H9 (cell line): ENCODE data around the gene KLHL22. TPM values are rescaled to one million over a fixed set of nuclear protein-coding genes. Genes with fewer than 3 reads are reported as not detected.
"Not testable (repeated sequence)": the region's sequence is repeated elsewhere in the genome, so short reads cannot be mapped to it uniquely, and the experiment has no call there.

Experiments used
- DNase-seq: peaks from one replicate; pipeline ENCODE4 v3.0.0-alpha.2; 2017
- H2AFZ ChIP-seq: one replicate; pipeline ENCODE4 v1.6.1; 2013; ENCODE audit warnings: mild to moderate bottlenecking, low read length, control low read depth, moderate library complexity
- H2AK5ac ChIP-seq: 2 replicates; pipeline ENCODE4 v1.6.1; 2013; ENCODE audit warnings: low read length, control low read depth, mixed read lengths; ENCODE audit not compliant: insufficient read length
- H2BK120ac ChIP-seq: one replicate; pipeline ENCODE4 v1.6.1; 2013; ENCODE audit warnings: low read depth, mild to moderate bottlenecking, low read length, control low read depth, inconsistent platforms; ENCODE audit not compliant: poor library complexity, severe bottlenecking
- H2BK12ac ChIP-seq: 2 replicates; pipeline ENCODE4 v1.6.1; 2013; ENCODE audit warnings: low read length, control low read depth, mixed read lengths, low read depth; ENCODE audit not compliant: insufficient read length
- H2BK15ac ChIP-seq: 2 replicates; pipeline ENCODE4 v1.6.1; 2013; ENCODE audit warnings: low read depth, low read length, control low read depth
- H2BK20ac ChIP-seq: one replicate; pipeline ENCODE4 v1.6.1; 2013; ENCODE audit warnings: low read depth, mild to moderate bottlenecking, low read length, control low read depth, inconsistent platforms; ENCODE audit not compliant: poor library complexity, severe bottlenecking
- H2BK5ac ChIP-seq: 2 replicates; pipeline ENCODE4 v1.6.1; 2013; ENCODE audit warnings: low read length, control low read depth, mixed read lengths; ENCODE audit not compliant: insufficient read length
- H3K14ac ChIP-seq: 2 replicates; pipeline ENCODE4 v1.6.1; 2013; ENCODE audit warnings: low read length, control low read depth; ENCODE audit not compliant: insufficient read depth
- H3K18ac ChIP-seq: 2 replicates; pipeline ENCODE4 v1.6.1; 2013; ENCODE audit warnings: low read depth, mild to moderate bottlenecking, mixed read lengths, low read length, control low read depth; ENCODE audit not compliant: insufficient read length
- H3K23ac ChIP-seq: 2 replicates; pipeline ENCODE4 v1.6.1; 2013; ENCODE audit warnings: low read length, control low read depth, mixed read lengths, low read depth; ENCODE audit not compliant: insufficient read length
- H3K23me2 ChIP-seq: 2 replicates; pipeline ENCODE4 v1.6.1; 2013; ENCODE audit warnings: low read depth, mild to moderate bottlenecking, mixed read lengths, low read length, control low read depth; ENCODE audit not compliant: insufficient read length, poor library complexity, severe bottlenecking
- H3K27ac ChIP-seq: 2 replicates; pipeline ENCODE4 v1.5.1; 2013; ENCODE audit warnings: low read length, control low read depth, mixed read lengths, low read depth; ENCODE audit not compliant: insufficient read length
- H3K27me3 ChIP-seq: 2 replicates; pipeline ENCODE4 v1.6.1; 2013; ENCODE audit warnings: low read length, control low read depth, inconsistent platforms; ENCODE audit not compliant: insufficient read depth
- H3K4ac ChIP-seq: 2 replicates; pipeline ENCODE4 v1.6.1; 2013; ENCODE audit warnings: low read depth, mild to moderate bottlenecking, control low read depth, inconsistent platforms, low read length, moderate library complexity
- H3K4me1 ChIP-seq: 2 replicates; pipeline ENCODE4 v1.6.1; 2013; ENCODE audit warnings: low read length, control low read depth, inconsistent platforms; ENCODE audit not compliant: insufficient read depth
- H3K4me2 ChIP-seq: 2 replicates; pipeline ENCODE4 v1.6.1; 2013; ENCODE audit warnings: low read length, control low read depth, mixed read lengths; ENCODE audit not compliant: insufficient read length, insufficient read depth
- H3K56ac ChIP-seq: 2 replicates; pipeline ENCODE4 v1.6.1; 2013; ENCODE audit warnings: low read depth, mild to moderate bottlenecking, mixed read lengths, low read length, control low read depth; ENCODE audit not compliant: insufficient read length
- H3K79me1 ChIP-seq: 2 replicates; pipeline ENCODE4 v1.6.1; 2013; ENCODE audit warnings: low read depth, mild to moderate bottlenecking, moderate library complexity, low read length, control low read depth, inconsistent platforms; ENCODE audit not compliant: insufficient read depth, poor library complexity, severe bottlenecking
- H3K79me2 ChIP-seq: 2 replicates; pipeline ENCODE4 v1.6.1; 2013; ENCODE audit warnings: low read length, control low read depth, inconsistent platforms; ENCODE audit not compliant: insufficient read depth
- H3K9ac ChIP-seq: 2 replicates; pipeline ENCODE4 v1.6.1; 2013; ENCODE audit warnings: low read length, control low read depth, mixed read lengths; ENCODE audit not compliant: insufficient read length; ENCODE audit errors: extremely low read depth
- H3K9me3 ChIP-seq: one replicate; pipeline ENCODE4 v1.6.1; 2013; ENCODE audit warnings: low read depth, low read length, inconsistent platforms; ENCODE audit not compliant: control insufficient read depth
- H3T11ph ChIP-seq: one replicate; pipeline ENCODE4 v1.6.1; 2013; ENCODE audit warnings: mild to moderate bottlenecking, low read length, control low read depth, inconsistent platforms
- H4K20me1 ChIP-seq: one replicate; pipeline ENCODE4 v1.6.1; 2013; ENCODE audit not compliant: control insufficient read depth, insufficient read length, insufficient read depth
- H4K5ac ChIP-seq: 2 replicates; pipeline ENCODE4 v1.6.1; 2013; ENCODE audit warnings: low read depth, mild to moderate bottlenecking, mixed read lengths, low read length, control low read depth; ENCODE audit not compliant: insufficient read length
- H4K8ac ChIP-seq: replicated peaks from 2 replicates; pipeline ENCODE4 v1.6.1; 2013; ENCODE audit warnings: low read length, control low read depth, mixed read lengths, low read depth; ENCODE audit not compliant: insufficient read length
- H4K91ac ChIP-seq: 2 replicates; pipeline ENCODE4 v1.6.1; 2013; ENCODE audit warnings: low read depth, mild to moderate bottlenecking, moderate library complexity, mixed read lengths, low read length, control low read depth; ENCODE audit not compliant: insufficient read length
- H3K27ac Mint-ChIP-seq, 3 experiments: 2 replicates in 2 of 3; 3 replicates in 1 of 3; pipeline ENCODE4 v1.8.0; 2020 to 2021; ENCODE audit warnings: mixed read lengths in 3 of 3, mild to moderate bottlenecking in 1 of 3, moderate library complexity in 1 of 3
- H3K27me3 Mint-ChIP-seq: 2 replicates; pipeline ENCODE4 v1.8.0; 2021; ENCODE audit warnings: low read depth, mild to moderate bottlenecking, moderate library complexity, mixed read lengths
- H3K36me3 Mint-ChIP-seq, 3 experiments: 2 replicates in 2 of 3; 3 replicates in 1 of 3; pipeline ENCODE4 v1.8.0; 2020 to 2021; ENCODE audit warnings: low read depth in 3 of 3, mixed read lengths in 3 of 3; ENCODE audit not compliant: insufficient read depth in 1 of 3
- H3K4me1 Mint-ChIP-seq, 2 experiments: 2 replicates each; pipeline ENCODE4 v1.8.0; 2020; ENCODE audit warnings: mixed read lengths in 2 of 2
- H3K4me3 Mint-ChIP-seq, 2 experiments: 2 replicates in 1 of 2; 3 replicates in 1 of 2; pipeline ENCODE4 v1.8.0; 2020 to 2021; ENCODE audit warnings: mild to moderate bottlenecking in 2 of 2, mixed read lengths in 2 of 2, moderate library complexity in 1 of 2
- H3K9me3 Mint-ChIP-seq, 2 experiments: 2 replicates in 1 of 2; 3 replicates in 1 of 2; pipeline ENCODE4 v1.8.0; 2020; ENCODE audit warnings: mild to moderate bottlenecking in 2 of 2, mixed read lengths in 2 of 2, moderate library complexity in 1 of 2
- CTCF ChIP-seq: fragments of 200-600 bp; sonication (generic); conservative IDR thresholded peaks from 3 replicates; pipeline ENCODE4 v1.8.0; 2021; ENCODE audit warnings: antibody characterized with exemption, mild to moderate bottlenecking
- whole genome bisulfite sequencing: extraction: QIAGEN DNeasy Blood & Tissue Kit; methylation state at CpG from one replicate; pipeline ENCODE4 v1.1.7; 2013; ENCODE audit warnings: missing lambda C conversion rate, low lambda C conversion rate, mixed read lengths; ENCODE audit not compliant: insufficient read length; ENCODE audit errors: extremely low coverage; 5-methylcytosine and 5-hydroxymethylcytosine counted together
- total RNA-seq: library from RNA; stranded (reverse); gene quantifications from 2 replicates; pipeline ENCODE4 v1.2.1, GENCODE V29; 2021

The KLHL22 gene
- total RNA-seq, 1 experiment from 2014 or later = 11.9 TPM

- H3K9me3 ChIP-seq = no peaks in the 10 kb centered on the region
- Mint-ChIP-seq H3K9me3 (no peaks in the 10 kb centered on the region), H3K4me1 (peaks cover 0 to 10% of the 10 kb centered on the region in 2 experiments; a peak in 3 of 4 replicates), H3K36me3 (peaks cover 28 to 60% (median 47%) of the 10 kb centered on the region in 3 experiments), H3K27me3 (no peaks in the 10 kb centered on the region), H3K27ac (no peak overlapping the region), H3K4me3 (no peak overlapping the region)
- H3K56ac ChIP-seq = no peak overlapping the region
- H4K91ac ChIP-seq = no peak overlapping the region
- no peak for TF ChIP-seq CTCF
- H2BK5ac ChIP-seq = no peak overlapping the region
- no peak overlapping the region for H4K8ac ChIP-seq
- no peak for DNase-seq
- no CpG with 5 or more reads among the region's 3 CpGs for WGBS
- no peak overlapping the region for H3K9ac ChIP-seq
- no peaks in the 10 kb centered on the region for H3K4me1 ChIP-seq
- no peak overlapping the region for H3K14ac ChIP-seq
- no peak overlapping the region for H2AFZ ChIP-seq
- H3K23ac ChIP-seq = no peak overlapping the region
- H3K18ac ChIP-seq = no peak overlapping the region
- H2BK120ac ChIP-seq = no peak overlapping the region
- no peak overlapping the region for H4K5ac ChIP-seq
- H3K27me3 ChIP-seq = no peaks in the 10 kb centered on the region
- H3K27ac ChIP-seq = no peak overlapping the region
- H3K23me2 ChIP-seq = no peaks in the 10 kb centered on the region
- no peak overlapping the region for H2AK5ac ChIP-seq
- no peaks in the 10 kb centered on the region for H3K79me2 ChIP-seq
- no peak overlapping the region for H2BK15ac ChIP-seq
- H3K79me1 ChIP-seq = peaks cover 2% of the 10 kb centered on the region
- H2BK12ac ChIP-seq = no peak overlapping the region
- no peak overlapping the region for H3T11ph ChIP-seq
- H2BK20ac ChIP-seq = no peak overlapping the region
- H3K4ac ChIP-seq = no peak overlapping the region
- H4K20me1 ChIP-seq = no peaks in the 10 kb centered on the region
- no peak overlapping the region for H3K4me2 ChIP-seq
These were observed 46.5 kb upstream of the KLHL22 start for GRCh38 chr22:20542055-20542454.

GRCh38 chr22:20538875-20539274 lies 43.3 kb upstream of the KLHL22 start:
- not testable (repeated sequence) for H3T11ph ChIP-seq, H3K79me2 ChIP-seq, H3K4ac ChIP-seq, H4K91ac ChIP-seq, H3K4me3 Mint-ChIP-seq, H2BK120ac ChIP-seq, H2BK15ac ChIP-seq, H3K9ac ChIP-seq, H3K4me1 Mint-ChIP-seq, H3K4me2 ChIP-seq, H4K20me1 ChIP-seq, H3K27ac ChIP-seq, H3K27me3 ChIP-seq, H3K27me3 Mint-ChIP-seq, H3K56ac ChIP-seq, H3K9me3 Mint-ChIP-seq, H3K14ac ChIP-seq, H3K23ac ChIP-seq, H4K5ac ChIP-seq, H2AFZ ChIP-seq, H3K27ac Mint-ChIP-seq, H3K9me3 ChIP-seq, H4K8ac ChIP-seq, H2BK5ac ChIP-seq, H3K79me1 ChIP-seq, H2BK20ac ChIP-seq, H3K18ac ChIP-seq, H2BK12ac ChIP-seq, DNase-seq, H2AK5ac ChIP-seq, H3K23me2 ChIP-seq, H3K4me1 ChIP-seq
- no CpG with 5 or more reads among the region's 8 CpGs for WGBS
- peaks cover 22 to 56% (median 46%) of the 10 kb centered on the region in 3 experiments for H3K36me3 Mint-ChIP-seq
